ENCODE measurements around the gene SENP1. TPM values are rescaled to one million over a fixed set of nuclear protein-coding genes. Genes with fewer than 3 reads are reported as not detected.

Gene SENP1
- total RNA-seq, 4 donors from 2014 or later: 2.2 to 20.3 (median 10.5) TPM

GRCh38 chr12:48045061-48045846, 60.6 kb downstream of the SENP1 start:
- Histone ChIP-seq H3K36me3 (peaks cover 0 to 30% (median 13%) of the 10 kb centered on the region in 4 donors), H3K27me3 (no peaks in the 10 kb centered on the region), H3K4me3 (no peak overlapping the region), H3K4me1 (peaks cover 0 to 6% (median 3%) of the 10 kb centered on the region in 4 donors), H3K27ac (no peak overlapping the region), H3K9me3 (no peaks in the 10 kb centered on the region)
- intact Hi-C loops (cut with DNase I; ENCODE audit: low total_unique reads): no loop called here
- TF ChIP-seq CTCF (IDR thresholded peaks at IDR 0.05) (no peak), POLR2A (IDR thresholded peaks at IDR 0.05) (no peak), POLR2AphosphoS5 (IDR thresholded peaks at IDR 0.05) (no peak), EP300 (IDR thresholded peaks at IDR 0.05; ENCODE audit: low read depth) (no peak)
- WGBS, 2 donors (ENCODE audit: low coverage in 1 of 2): 91 to 100% methylated on average over 2 to 6 of the region's 6 CpGs
- in situ Hi-C loops (cut with MboI; ENCODE audit: low pct_ligation_motif_present in 1 of 4, low pct_unique_long_range_greater_than_20kb in 1 of 4, low sequenced_read_pairs in 3 of 4): no loop called here
- DNase-seq: no peak

DNA sequence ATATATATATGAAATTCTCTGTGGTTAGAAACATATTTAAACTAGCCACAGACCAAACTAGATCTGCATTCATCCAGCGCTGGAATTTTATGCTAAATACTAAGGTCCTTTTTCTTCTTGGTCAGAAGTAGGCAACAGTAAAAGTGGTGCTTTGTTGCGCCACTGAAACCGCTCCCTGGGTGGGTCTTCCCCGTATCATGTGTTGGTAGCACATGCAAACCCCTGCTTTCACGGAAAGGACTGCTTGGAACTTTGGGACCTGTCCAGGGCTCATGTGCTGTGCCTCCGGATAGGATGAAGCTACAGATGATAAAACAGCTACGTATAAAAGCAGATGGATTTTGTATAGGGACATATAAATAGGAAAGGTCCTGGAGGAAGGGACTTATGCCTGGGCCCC, 61.5 kb downstream of the SENP1 start:
- Histone ChIP-seq H3K4me3 (no peak overlapping the region), H3K9me3 (no peaks in the 10 kb centered on the region), H3K36me3 (peaks cover 0 to 30% (median 13%) of the 10 kb centered on the region in 4 donors), H3K4me1 (peaks cover 0 to 15% (median 7%) of the 10 kb centered on the region in 4 donors), H3K27me3 (no peaks in the 10 kb centered on the region), H3K27ac (no peak overlapping the region)
- in situ Hi-C loops (cut with MboI; ENCODE audit: low pct_ligation_motif_present in 1 of 4, low pct_unique_long_range_greater_than_20kb in 1 of 4, low sequenced_read_pairs in 3 of 4) (no loop called here), intact Hi-C loops (cut with DNase I; ENCODE audit: low total_unique reads) (no loop called here)
- TF ChIP-seq POLR2A (IDR thresholded peaks at IDR 0.05): no peak
- no peak for TF ChIP-seq POLR2AphosphoS5 (IDR thresholded peaks at IDR 0.05)
- no peak for TF ChIP-seq EP300 (IDR thresholded peaks at IDR 0.05; ENCODE audit: low read depth)
- TF ChIP-seq CTCF (IDR thresholded peaks at IDR 0.05): no peak
- no peak for DNase-seq
- WGBS, 2 donors (ENCODE audit: low coverage in 1 of 2): 81 to 93% methylated on average over 4 to 7 of the region's 7 CpGs

- peaks cover 0 to 30% (median 13%) of the 10 kb centered on the region in 4 donors for H3K36me3 ChIP-seq
- 89 to 90% methylated on average over 3 to 4 of the region's 4 CpGs for WGBS, 2 donors (ENCODE audit: low coverage in 1 of 2)
Measured at GRCh38 chr12:48043771-48044170, 62.1 kb downstream of the SENP1 start.

More at GRCh38 chr12:48043771-48044170, 62.1 kb downstream of the SENP1 start:
- Histone ChIP-seq H3K4me1 (peaks cover 0 to 15% (median 7%) of the 10 kb centered on the region in 4 donors), H3K9me3 (no peaks in the 10 kb centered on the region), H3K27me3 (no peaks in the 10 kb centered on the region), H3K27ac (no peak overlapping the region), H3K4me3 (no peak overlapping the region)
- intact Hi-C loops (cut with DNase I; ENCODE audit: low total_unique reads) (no loop called here), in situ Hi-C loops (cut with MboI; ENCODE audit: low pct_ligation_motif_present in 1 of 4, low pct_unique_long_range_greater_than_20kb in 1 of 4, low sequenced_read_pairs in 3 of 4) (no loop called here)
- TF ChIP-seq POLR2A (IDR thresholded peaks at IDR 0.05) (no peak), EP300 (IDR thresholded peaks at IDR 0.05; ENCODE audit: low read depth) (no peak), POLR2AphosphoS5 (IDR thresholded peaks at IDR 0.05) (no peak), CTCF (IDR thresholded peaks at IDR 0.05) (no peak)
- DNase-seq: no peak
